ENCODE measurements around the gene RAD51B.

The RAD51B gene

GRCh38 chr14:67971627-67972625 lies 152.3 kb downstream of the RAD51B start:
- H3K4me3 ChIP-seq (replicated peaks in 1 of 2; ENCODE audit: low read depth in 2 of 2, low read length in 2 of 2) = no peak overlapping the region

GRCh38 chr14:67973436-67973835 lies 153.9 kb downstream of the RAD51B start:
- no peak for DNase-seq (ENCODE audit: low read depth in 2 of 2)
- TF ChIP-seq CTCF (IDR thresholded peaks at IDR 0.05; ENCODE audit: low read depth, low read length) = no peak
- H3K4me3 ChIP-seq (replicated peaks in 1 of 2; ENCODE audit: low read depth in 2 of 2, low read length in 2 of 2) = no peak overlapping the region

More at GRCh38 chr14:67971627-67972625, 152.3 kb downstream of the RAD51B start:
- DNase-seq (ENCODE audit: low read depth in 2 of 2) = peak in 1 of 2 donors; percentile 41
- TF ChIP-seq CTCF (IDR thresholded peaks at IDR 0.05; ENCODE audit: low read depth, low read length) = no peak

GRCh38 chr14:67975470-67975869 lies 155.9 kb downstream of the RAD51B start:
- no peak for DNase-seq (ENCODE audit: low read depth in 2 of 2)
- no peak for TF ChIP-seq CTCF (IDR thresholded peaks at IDR 0.05; ENCODE audit: low read depth, low read length)
- H3K4me3 ChIP-seq (replicated peaks in 1 of 2; ENCODE audit: low read depth in 2 of 2, low read length in 2 of 2) = no peak overlapping the region

- no peak for TF ChIP-seq CTCF (IDR thresholded peaks at IDR 0.05; ENCODE audit: low read depth, low read length)
- no peak for DNase-seq (ENCODE audit: low read depth in 2 of 2)
- no peak overlapping the region for H3K4me3 ChIP-seq (replicated peaks in 1 of 2; ENCODE audit: low read depth in 2 of 2, low read length in 2 of 2)
Measured at GRCh38 chr14:67977434-67978034, 158.0 kb downstream of the RAD51B start.

GRCh38 chr14:67978749-67979148 lies 159.2 kb downstream of the RAD51B start:
- no peak for DNase-seq (ENCODE audit: low read depth in 2 of 2)
- H3K4me3 ChIP-seq (replicated peaks in 1 of 2; ENCODE audit: low read depth in 2 of 2, low read length in 2 of 2) = no peak overlapping the region
- no peak for TF ChIP-seq CTCF (IDR thresholded peaks at IDR 0.05; ENCODE audit: low read depth, low read length)

- no peak for DNase-seq (ENCODE audit: low read depth in 2 of 2)
- no peak for TF ChIP-seq CTCF (IDR thresholded peaks at IDR 0.05; ENCODE audit: low read depth, low read length)
- no peak overlapping the region for H3K4me3 ChIP-seq (replicated peaks in 1 of 2; ENCODE audit: low read depth in 2 of 2, low read length in 2 of 2)
Measured at GRCh38 chr14:67982711-67983608, 163.4 kb downstream of the RAD51B start.

Data from cardiac fibroblast (primary cell).